NCI-H345 treated with DMSO at 0.1 percent for 48 hours (cell line): Measurements from ENCODE around the gene CD24.
"Not testable (repeated sequence)": the region's sequence is repeated elsewhere in the genome, so short reads cannot be mapped to it uniquely, and the experiment has no call there.

Experiments
- DNase-seq: peaks from one replicate; lab custom pipeline; 2025; ENCODE audit not compliant: unreplicated experiment; lab: John Stamatoyannopoulos, UW

The CD24 gene

DNA sequence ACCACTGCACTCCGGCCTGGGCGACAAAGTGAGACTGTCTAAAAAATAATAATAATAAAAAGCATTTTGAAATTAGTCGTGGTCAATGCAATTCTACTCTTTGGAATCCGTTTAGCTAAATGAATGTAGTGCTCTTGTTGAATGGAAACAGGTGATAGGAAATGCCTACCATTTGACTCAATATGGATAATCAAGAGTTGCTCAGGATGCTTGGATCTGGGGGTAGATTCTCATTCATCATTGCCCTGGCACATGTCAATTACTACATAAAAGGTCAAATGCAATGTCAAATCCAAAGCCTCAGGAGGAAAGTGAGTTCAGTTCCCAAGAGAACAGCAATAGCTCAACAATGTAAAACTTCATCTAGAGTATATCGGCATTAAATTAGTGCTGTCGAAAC lies 3.8 kb downstream of the CD24 start:
- DNase-seq = not testable (repeated sequence)

DNA sequence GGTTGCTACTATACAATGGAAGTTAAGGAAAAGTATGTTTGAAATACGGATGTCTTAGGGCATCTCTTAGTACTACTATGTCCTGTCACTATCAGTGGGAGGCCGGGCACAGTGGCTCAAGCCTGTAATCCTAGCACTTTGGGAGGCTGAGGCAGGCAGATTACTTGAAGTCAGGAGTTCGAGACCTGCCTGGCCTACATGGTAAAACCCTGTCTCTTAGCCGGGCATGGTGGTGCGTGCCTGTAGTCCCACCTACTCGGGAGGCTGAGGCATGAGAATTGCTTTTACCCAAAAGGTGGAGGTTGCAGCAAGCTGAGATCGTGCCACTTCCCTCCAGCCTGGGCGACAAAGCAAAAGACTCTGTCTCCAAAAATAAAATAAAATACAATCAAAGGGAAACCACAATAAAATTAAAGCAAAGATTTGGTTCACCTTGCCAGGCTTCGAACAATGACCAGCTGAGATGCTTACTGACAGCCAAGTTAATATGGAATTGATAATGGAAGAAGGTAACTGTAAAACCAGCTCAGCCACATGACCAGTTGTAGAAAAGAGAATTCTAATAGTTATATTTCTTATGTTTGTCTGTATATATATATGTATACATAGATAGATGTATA lies 6.5 kb downstream of the CD24 start:
- DNase-seq = no peak

DNA sequence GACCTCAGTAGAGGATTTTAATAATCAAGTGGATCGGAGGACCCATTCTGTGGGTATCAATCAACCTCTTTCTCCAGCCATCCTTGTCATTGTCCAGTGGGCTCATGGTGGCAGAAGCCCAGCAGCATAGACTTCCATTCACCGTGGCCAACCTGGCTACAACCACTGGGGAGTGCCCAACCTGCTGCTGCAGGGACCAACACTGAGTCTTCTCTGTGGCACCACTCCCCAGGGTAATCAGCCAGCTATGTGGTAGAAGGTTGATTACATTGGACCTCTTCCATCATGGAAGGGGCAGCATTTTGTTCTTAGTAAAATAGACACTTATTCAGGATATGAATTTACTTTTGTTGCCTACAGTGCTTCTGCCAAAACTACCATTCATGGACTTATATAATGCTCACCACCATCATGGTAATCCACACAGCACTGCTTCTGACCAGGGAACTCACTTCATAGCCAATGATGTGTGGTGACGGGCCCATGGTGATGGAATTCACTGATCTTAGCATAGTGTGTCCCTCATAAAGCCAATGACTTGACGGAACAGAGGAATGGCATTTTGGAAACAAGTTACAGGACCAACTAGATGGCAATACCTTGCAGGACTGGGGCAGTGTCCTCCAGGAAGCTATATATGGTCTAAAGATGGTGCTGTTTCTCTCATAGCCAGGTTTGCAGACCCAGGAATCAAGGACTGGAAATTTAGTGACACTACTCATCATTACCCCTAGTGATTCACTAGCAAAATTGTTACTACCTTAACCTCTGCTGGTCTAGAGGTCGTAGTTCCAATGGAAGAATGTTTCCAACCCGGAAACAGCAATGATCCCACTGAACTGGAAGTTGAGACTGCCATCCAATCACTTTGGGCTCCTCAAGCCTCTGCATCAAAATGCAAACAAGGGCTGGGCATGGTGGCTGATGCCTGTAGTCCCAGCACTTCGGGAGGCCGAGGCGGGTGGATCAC lies 7.6 kb downstream of the CD24 start:
- no peak for DNase-seq

- no peak for DNase-seq
Measured at GRCh38 chr6:106966229-106966628, 8.3 kb downstream of the CD24 start.

- DNase-seq = no peak
Measured at GRCh38 chr6:106964954-106965353, 9.6 kb downstream of the CD24 start.

GRCh38 chr6:106964099-106964498 lies 10.4 kb downstream of the CD24 start:
- DNase-seq = no peak

DNA sequence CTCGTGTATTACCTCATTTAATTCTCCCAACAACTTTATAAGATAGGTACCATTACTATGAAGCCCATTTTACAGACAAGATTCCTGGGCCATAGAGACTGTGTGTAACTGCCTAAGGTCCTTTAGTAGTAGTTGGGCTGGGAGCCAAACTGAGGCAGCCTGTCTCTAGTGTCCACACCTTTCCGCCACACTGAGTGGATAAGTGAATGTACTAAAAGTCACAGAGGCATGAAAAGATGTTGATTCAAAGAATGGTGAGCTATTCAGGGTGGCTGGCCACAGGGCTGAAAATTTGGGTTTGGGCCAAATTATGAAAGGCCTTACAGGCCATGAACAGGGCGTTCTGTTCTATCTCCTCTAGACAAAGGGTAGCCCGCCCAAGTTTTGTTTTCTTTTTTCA lies 11.0 kb downstream of the CD24 start:
- DNase-seq = peak; percentile 59

DNA sequence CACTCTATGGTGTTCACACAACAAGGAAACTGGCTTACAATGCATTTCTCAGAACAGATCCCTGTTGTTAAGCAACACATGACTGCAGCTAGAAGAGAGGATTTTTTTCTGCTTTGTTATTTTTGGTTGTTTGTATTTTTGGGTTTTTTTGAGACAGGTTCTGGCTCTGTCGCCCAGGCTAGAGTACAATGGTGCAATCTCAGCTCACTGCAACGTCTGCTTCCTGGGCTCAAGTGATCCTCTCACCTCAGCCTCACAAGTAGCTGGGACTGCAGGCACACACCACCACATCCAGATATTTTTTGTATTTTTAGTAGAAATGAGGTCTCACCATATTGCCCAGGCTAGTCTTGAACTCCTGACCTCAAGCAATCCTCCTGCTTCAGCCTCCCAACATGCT lies 12.7 kb downstream of the CD24 start:
- no peak for DNase-seq

DNA sequence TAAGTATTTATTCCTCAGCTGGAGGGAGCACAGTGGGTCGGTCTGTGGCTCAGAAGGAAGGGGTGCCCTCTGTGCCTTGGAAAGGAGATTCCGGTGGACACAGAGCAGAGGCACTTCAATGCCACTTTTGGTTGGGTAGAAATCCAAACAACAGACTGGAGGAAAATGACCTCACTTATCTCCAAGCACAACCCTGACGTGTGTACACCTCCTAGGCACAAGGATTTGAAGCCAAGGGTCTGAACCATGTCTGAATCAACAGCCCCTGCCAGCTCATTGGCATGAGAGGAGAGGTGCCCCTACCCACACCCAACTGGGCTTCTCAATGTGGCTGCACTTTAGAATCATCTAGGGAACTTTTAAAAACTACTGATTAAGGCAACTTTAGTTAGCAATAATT lies 13.4 kb downstream of the CD24 start:
- DNase-seq = no peak

DNA sequence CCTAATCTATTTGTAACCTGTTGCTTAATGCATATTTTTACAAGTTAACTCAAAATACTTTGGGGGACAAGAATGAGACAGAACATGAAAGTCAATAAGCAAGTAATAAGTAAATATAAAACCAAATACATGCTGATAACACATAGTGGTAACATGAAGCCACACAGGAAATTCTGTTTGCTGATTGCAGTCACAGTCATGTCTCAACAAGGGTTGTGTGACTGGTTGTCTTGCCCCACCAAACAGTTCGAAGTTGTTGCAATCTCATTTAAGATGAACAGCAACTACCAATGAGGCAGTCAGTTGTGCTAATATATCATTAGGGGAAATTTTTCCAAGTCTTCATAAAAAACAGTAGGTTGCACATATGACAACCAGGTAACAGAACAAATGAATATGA lies 14.5 kb downstream of the CD24 start:
- no peak for DNase-seq

- no peak for DNase-seq
Measured at GRCh38 chr6:106939848-106940247, 34.7 kb downstream of the CD24 start.

- no peak for DNase-seq
Measured at GRCh38 chr6:106939208-106939607, 35.3 kb downstream of the CD24 start.

GRCh38 chr6:106927531-106928398 lies 46.8 kb downstream of the CD24 start:
- no peak for DNase-seq

DNA sequence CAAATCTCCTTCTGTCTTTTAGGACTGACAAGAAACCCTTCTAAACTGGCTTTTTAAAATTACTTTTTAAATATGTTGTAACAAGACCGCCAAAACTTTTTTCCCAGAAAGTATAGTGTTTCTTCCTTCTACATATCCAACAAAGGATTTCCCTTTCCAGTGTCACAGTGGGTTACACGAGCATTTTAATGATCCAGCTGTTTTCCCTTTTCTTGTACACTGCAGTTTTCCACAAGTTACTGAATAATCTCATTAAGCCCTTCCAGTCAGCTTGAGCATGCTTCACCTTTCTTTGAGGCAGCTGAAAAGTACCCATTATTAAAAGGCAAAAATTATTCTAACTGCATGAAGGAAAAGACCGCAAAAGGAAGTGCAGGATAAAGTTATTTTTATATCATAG lies 48.6 kb downstream of the CD24 start:
- no peak for DNase-seq

DNA sequence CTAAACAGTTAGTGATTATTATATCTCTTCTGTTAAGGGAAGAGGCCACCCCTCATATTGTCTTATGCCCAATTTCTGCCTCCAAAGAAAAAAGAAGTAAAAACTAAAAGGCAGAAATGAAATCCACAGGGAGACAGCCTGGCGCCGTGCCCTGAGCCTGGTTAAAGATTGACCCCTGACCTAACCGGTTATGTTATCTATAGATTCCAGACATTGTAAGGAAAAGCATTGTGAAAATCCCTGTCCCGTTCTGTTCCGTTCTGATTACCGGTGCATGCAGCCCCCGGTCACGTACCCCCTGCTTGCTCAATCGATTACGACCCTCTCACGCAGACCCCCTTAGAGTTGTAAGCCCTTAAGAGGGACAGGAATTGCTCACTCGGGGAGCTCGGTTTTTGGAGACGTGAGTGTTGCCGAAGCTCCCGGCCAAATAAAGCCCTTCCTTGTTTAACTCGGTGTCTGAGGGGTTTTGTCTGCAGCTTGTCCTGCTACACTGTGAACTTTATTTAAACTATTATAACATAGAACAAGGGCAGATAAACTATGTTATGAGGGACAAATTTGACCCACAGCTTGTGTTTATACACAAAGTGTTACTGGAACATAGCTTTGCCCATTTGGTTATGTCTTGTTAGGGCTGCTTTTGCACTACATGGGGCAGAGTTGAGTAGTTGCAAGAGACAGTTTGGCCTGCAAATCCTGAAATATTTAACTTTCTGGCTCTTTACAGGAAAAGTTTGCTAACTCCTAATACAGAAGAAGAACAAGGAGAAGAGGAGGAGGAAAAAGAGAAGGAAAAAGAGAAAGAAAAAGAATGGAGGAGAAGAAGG lies 49.6 kb downstream of the CD24 start:
- DNase-seq = no peak

- no peak for DNase-seq
Measured at GRCh38 chr6:106922626-106923025, 51.9 kb downstream of the CD24 start.
